Panc1 (cell line): ENCODE results near the gene CDC6. TPM values are rescaled to one million over a fixed set of nuclear protein-coding genes. Genes with fewer than 3 reads are reported as not detected.

ENCODE experiments used
- ATAC-seq: fragments of 200-7000 bp; cut with Tn5 transposase; 2 replicates; pipeline ENCODE4 v1.9.1; 2020; ENCODE audit warnings: mild to moderate bottlenecking, moderate library complexity
- BruUV-seq: library from RNA; stranded (reverse); fragments of 400-500 nt; replicated peaks from 2 replicates; lab custom pipeline; 2021; lab: Mats Ljungman, UMichigan
- CTCF ChIA-PET: fragments of 300-600 bp; sonication (Branson Sonifier 250); formaldehyde crosslinking; loops from one replicate; lab custom pipeline; 2022; ENCODE audit warnings: antibody characterized with exemption; lab: Charles Lee
- POLR2A ChIA-PET: fragments of 300-600 bp; sonication (Branson Sonifier 250); formaldehyde crosslinking; loops from one replicate; lab custom pipeline; 2022; ENCODE audit warnings: antibody characterized with exemption; lab: Charles Lee
- DNase-seq: peaks from one replicate; pipeline ENCODE4 v3.0.0-alpha.2; 2010; ENCODE audit warnings: low read depth, low spot score
- H3K27ac ChIP-seq: 2 replicates; pipeline ENCODE4 v1.5.1; 2011; ENCODE audit warnings: mild to moderate bottlenecking, low read length, inconsistent platforms
- H3K27me3 ChIP-seq: fragments of 200-500 bp; sonication (Bioruptor generic); 2 replicates; pipeline ENCODE4 v1.6.0; 2014; ENCODE audit warnings: low read length, inconsistent platforms; ENCODE audit not compliant: control insufficient read depth, insufficient read depth
- H3K36me3 ChIP-seq: fragments of 200-500 bp; sonication (Bioruptor generic); 2 replicates; pipeline ENCODE4 v1.5.1; 2014; ENCODE audit warnings: inconsistent platforms, mild to moderate bottlenecking, low read length, moderate library complexity; ENCODE audit not compliant: control insufficient read depth, insufficient read depth
- H3K4me1 ChIP-seq: 2 replicates; pipeline ENCODE4 v1.5.1; 2011; ENCODE audit warnings: inconsistent platforms, mild to moderate bottlenecking, low read length, moderate library complexity; ENCODE audit not compliant: control insufficient read depth, insufficient read depth
- H3K4me3 ChIP-seq, 2 experiments: 2 replicates each; pipeline ENCODE4 v1.5.1; 2011 to 2012; ENCODE audit warnings: low read depth in 2 of 2, low read length in 2 of 2, mild to moderate bottlenecking in 2 of 2, inconsistent platforms in 1 of 2, moderate library complexity in 1 of 2
- H3K9me3 ChIP-seq: fragments of 200-500 bp; sonication (Bioruptor generic); 2 replicates; pipeline ENCODE4 v1.5.1; 2014; ENCODE audit warnings: low read depth, mild to moderate bottlenecking, inconsistent platforms, low read length, moderate library complexity; ENCODE audit not compliant: control insufficient read depth, insufficient read depth
- POLR2AphosphoS5 ChIP-seq: IDR thresholded peaks from 2 replicates; pipeline ENCODE4 v1.6.1; 2012; ENCODE audit warnings: mild to moderate bottlenecking, low read depth, low read length, moderate library complexity
- SIN3A ChIP-seq: IDR thresholded peaks from 2 replicates; pipeline ENCODE4 v1.6.1; 2012; ENCODE audit warnings: low read depth, mild to moderate bottlenecking, low read length, moderate library complexity, borderline replicate concordance; ENCODE audit not compliant: insufficient read depth
- TCF7L2 ChIP-seq: IDR thresholded peaks from 2 replicates; pipeline ENCODE4 v1.6.1; 2011; ENCODE audit warnings: mild to moderate bottlenecking, low read depth, low read length, inconsistent platforms
- in situ Hi-C: cut with HindIII; loops from 2 replicates; pipeline ENCODE4 v1.10.0; 2016; ENCODE audit warnings: low sequenced_read_pairs, low pct_unique_long_range_greater_than_20kb
- intact Hi-C: fragments of 100-400 bp; cut with micrococcal nuclease; formaldehyde crosslinking; loops from one replicate; pipeline ENCODE4 v1.10.0; 2022; ENCODE audit not compliant: unreplicated experiment
- total RNA-seq: library from RNA; stranded (reverse); gene quantifications from one replicate; pipeline ENCODE4 v1.2.1, GENCODE V29; 2021; ENCODE audit not compliant: unreplicated experiment
- TF ChIP-seq, protein P1 (sequence below), 2 experiments: IDR thresholded peaks; 2 replicates each; pipeline ENCODE4 v1.6.1; 2011 to 2012; ENCODE audit warnings: low read depth in 2 of 2, control low read depth in 1 of 2, low read length in 1 of 2, mild to moderate bottlenecking in 1 of 2, moderate library complexity in 1 of 2; ENCODE audit not compliant: insufficient read depth in 1 of 2
- TF ChIP-seq, protein P2 (sequence below): fragments of 450-650 bp; IDR thresholded peaks from 2 replicates; pipeline ENCODE4 v1.5.1; 2017; ENCODE audit warnings: mild to moderate bottlenecking

The CDC6 gene
- total RNA-seq, 1 experiment from 2014 or later, result 66.3 TPM

DNA sequence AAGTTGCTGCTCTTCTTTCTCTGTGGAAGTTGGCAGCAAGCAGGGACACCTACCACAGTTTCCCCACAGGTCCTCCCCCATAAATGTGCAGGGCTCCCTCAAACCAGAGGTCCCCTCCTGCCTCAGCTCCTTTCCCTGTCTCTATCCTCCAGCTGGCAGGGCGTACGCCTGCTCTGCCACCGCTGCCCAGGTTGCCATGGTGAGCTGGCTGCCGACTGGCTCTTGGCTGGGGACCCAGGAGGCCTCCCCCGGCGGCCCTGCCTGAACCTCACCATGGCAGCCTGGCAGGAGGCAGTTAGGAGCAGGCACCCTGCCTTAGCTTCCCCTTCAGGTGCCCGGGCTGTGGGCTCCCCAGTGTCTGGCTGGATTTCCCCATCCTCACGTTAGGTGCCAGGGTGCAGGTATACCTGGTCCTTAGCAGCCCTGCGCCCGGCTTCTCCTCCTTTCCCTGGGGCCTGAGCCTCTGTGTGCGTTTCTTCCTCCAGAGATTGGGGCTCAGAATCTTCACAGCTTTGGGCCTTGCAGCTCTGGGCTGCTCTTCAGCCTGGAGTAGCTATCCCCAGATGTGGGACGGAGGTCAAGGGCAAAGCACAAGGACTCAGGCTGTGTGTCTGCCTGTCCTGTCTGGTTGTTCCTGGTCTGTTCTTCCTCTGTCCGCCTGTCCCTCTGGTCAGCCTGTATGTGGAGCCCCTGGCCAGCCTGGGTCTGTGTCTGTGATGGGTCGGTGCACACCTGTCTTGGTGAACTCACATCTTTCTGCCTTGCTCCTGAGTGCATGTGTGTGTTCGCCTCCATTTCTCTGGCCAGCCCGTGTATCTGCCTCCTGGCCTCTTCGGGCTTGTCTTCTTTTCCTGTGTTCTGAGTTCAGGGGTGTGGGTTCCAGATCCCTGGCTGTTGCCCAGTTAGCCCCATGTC lies 61.1 kb downstream of the CDC6 start:
- TF ChIP-seq, protein P1, sequence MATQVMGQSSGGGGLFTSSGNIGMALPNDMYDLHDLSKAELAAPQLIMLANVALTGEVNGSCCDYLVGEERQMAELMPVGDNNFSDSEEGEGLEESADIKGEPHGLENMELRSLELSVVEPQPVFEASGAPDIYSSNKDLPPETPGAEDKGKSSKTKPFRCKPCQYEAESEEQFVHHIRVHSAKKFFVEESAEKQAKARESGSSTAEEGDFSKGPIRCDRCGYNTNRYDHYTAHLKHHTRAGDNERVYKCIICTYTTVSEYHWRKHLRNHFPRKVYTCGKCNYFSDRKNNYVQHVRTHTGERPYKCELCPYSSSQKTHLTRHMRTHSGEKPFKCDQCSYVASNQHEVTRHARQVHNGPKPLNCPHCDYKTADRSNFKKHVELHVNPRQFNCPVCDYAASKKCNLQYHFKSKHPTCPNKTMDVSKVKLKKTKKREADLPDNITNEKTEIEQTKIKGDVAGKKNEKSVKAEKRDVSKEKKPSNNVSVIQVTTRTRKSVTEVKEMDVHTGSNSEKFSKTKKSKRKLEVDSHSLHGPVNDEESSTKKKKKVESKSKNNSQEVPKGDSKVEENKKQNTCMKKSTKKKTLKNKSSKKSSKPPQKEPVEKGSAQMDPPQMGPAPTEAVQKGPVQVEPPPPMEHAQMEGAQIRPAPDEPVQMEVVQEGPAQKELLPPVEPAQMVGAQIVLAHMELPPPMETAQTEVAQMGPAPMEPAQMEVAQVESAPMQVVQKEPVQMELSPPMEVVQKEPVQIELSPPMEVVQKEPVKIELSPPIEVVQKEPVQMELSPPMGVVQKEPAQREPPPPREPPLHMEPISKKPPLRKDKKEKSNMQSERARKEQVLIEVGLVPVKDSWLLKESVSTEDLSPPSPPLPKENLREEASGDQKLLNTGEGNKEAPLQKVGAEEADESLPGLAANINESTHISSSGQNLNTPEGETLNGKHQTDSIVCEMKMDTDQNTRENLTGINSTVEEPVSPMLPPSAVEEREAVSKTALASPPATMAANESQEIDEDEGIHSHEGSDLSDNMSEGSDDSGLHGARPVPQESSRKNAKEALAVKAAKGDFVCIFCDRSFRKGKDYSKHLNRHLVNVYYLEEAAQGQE (IDR thresholded peaks at IDR 0.05; ENCODE audit: insufficient read depth in 1 of 2, low read depth in 2 of 2, low read length in 1 of 2), result no peak
- no peak for TF ChIP-seq POLR2AphosphoS5
- no peak for TF ChIP-seq SIN3A
- TF ChIP-seq, protein P2, sequence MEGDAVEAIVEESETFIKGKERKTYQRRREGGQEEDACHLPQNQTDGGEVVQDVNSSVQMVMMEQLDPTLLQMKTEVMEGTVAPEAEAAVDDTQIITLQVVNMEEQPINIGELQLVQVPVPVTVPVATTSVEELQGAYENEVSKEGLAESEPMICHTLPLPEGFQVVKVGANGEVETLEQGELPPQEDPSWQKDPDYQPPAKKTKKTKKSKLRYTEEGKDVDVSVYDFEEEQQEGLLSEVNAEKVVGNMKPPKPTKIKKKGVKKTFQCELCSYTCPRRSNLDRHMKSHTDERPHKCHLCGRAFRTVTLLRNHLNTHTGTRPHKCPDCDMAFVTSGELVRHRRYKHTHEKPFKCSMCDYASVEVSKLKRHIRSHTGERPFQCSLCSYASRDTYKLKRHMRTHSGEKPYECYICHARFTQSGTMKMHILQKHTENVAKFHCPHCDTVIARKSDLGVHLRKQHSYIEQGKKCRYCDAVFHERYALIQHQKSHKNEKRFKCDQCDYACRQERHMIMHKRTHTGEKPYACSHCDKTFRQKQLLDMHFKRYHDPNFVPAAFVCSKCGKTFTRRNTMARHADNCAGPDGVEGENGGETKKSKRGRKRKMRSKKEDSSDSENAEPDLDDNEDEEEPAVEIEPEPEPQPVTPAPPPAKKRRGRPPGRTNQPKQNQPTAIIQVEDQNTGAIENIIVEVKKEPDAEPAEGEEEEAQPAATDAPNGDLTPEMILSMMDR, result no peak
- TF ChIP-seq TCF7L2, result no peak
- no TSS peak for BruUV-seq
- no peaks in the 10 kb centered on the region for H3K27me3 ChIP-seq
- intact Hi-C loops (no loop called here), in situ Hi-C loops (no loop called here)
- H3K4me3 ChIP-seq, result no peak overlapping the region
- 0 out of 2 replicates have a peak, but pooled peaks cover 5% of the 10 kb centered on the region for H3K36me3 ChIP-seq
- no peak for ATAC-seq
- POLR2A ChIA-PET, result no interaction called here
- no peaks in the 10 kb centered on the region for H3K9me3 ChIP-seq
- CTCF ChIA-PET, result interaction anchor here (0.5 kb wide), 1 partner anchor 37 kb away, joined by 3 read pairs; no protein-coding TSS in a partner anchor
- H3K4me1 ChIP-seq, result peaks cover 79% of the 10 kb centered on the region
- H3K27ac ChIP-seq, result no peak overlapping the region
- DNase-seq, result no peak

DNA sequence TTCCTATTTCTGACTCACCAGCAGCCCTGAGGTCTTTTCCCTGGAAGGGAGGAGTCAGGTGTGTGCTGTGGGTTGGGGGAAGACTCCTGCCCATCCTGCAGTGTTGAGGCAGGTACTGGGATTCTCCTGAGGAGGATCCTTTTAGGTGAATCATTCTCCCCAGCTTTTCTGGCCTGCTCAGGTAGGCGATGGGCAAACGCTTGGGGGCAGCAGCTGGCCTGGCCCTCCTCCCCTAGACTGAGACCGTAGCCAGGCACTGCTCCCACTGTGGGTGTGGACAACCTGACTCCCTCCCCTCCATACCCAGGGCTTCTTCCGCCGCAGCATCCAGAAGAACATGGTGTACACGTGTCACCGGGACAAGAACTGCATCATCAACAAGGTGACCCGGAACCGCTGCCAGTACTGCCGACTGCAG lies 61.8 kb downstream of the CDC6 start:
- BruUV-seq, result no TSS peak
- DNase-seq (no peak), ATAC-seq (no peak)
- H3K4me3 ChIP-seq, result no peak overlapping the region
- 0 out of 2 replicates have a peak, but pooled peaks cover 5% of the 10 kb centered on the region for H3K36me3 ChIP-seq
- intact Hi-C loops, result no loop called here
- peaks cover 78% of the 10 kb centered on the region for H3K4me1 ChIP-seq
- in situ Hi-C loops, result no loop called here
- H3K27ac ChIP-seq, result no peak overlapping the region
- CTCF ChIA-PET, result no interaction called here
- POLR2A ChIA-PET, result no interaction called here
- H3K27me3 ChIP-seq, result no peaks in the 10 kb centered on the region
- no peaks in the 10 kb centered on the region for H3K9me3 ChIP-seq
- TF ChIP-seq TCF7L2 (no peak), SIN3A (no peak), POLR2AphosphoS5 (no peak)
- TF ChIP-seq, protein P2, result no peak
- TF ChIP-seq, protein P1 (IDR thresholded peaks at IDR 0.05; ENCODE audit: insufficient read depth in 1 of 2, low read depth in 2 of 2, low read length in 1 of 2), result no peak
